Bronchial epithelial cell (primary cell): ENCODE results near the gene GLIS1. TPM values are rescaled to one million over a fixed set of nuclear protein-coding genes. Genes with fewer than 3 reads are reported as not detected.

ENCODE experiments used
- DNase-seq: peaks from one replicate; pipeline ENCODE4 v3.0.0-alpha.2; 2010; ENCODE audit warnings: low read depth
- FAIRE-seq: peaks from 2 replicates; lab custom pipeline; 2011; peaks lifted over from hg19 to GRCh38; lab: Jason Lieb, UNC
- H3K27me3 ChIP-seq: 2 replicates; pipeline ENCODE4 v1.5.1; 2011; ENCODE audit warnings: low read length; ENCODE audit not compliant: control insufficient read depth, insufficient read depth
- H3K36me3 ChIP-seq: 2 replicates; pipeline ENCODE4 v1.5.1; 2011; ENCODE audit warnings: low read length; ENCODE audit not compliant: control insufficient read depth, insufficient read depth
- H3K4me3 ChIP-seq: 2 replicates; pipeline ENCODE4 v1.5.1; 2011; ENCODE audit warnings: mild to moderate bottlenecking, low read depth, low read length, control low read depth
- CTCF ChIP-seq: IDR thresholded peaks from 2 replicates; pipeline ENCODE4 v1.5.1; 2011; ENCODE audit warnings: mild to moderate bottlenecking, moderate library complexity, low read length, control low read depth, inconsistent platforms; ENCODE audit not compliant: insufficient read depth, severe bottlenecking
- total RNA-seq: library from RNA; depleted of rRNA; stranded (reverse); fragments of >200 nt; gene quantifications from 2 replicates; pipeline ENCODE4 v1.2.1, GENCODE V29; 2014

The GLIS1 gene
- total RNA-seq, 1 donor from 2014 or later = under 0.01 TPM

GRCh38 chr1:53460211-53460634 is 278.7 kb downstream of the GLIS1 start:
- Histone ChIP-seq H3K27me3 (peaks cover 3% of the 10 kb centered on the region), H3K4me3 (no peak overlapping the region), H3K36me3 (no peaks in the 10 kb centered on the region)
- TF ChIP-seq CTCF = no peak
- DNase-seq (no peak), FAIRE-seq (no peak)

- TF ChIP-seq CTCF = no peak
- FAIRE-seq = no peak
- DNase-seq = no peak
- H3K27me3 ChIP-seq = peaks cover 3% of the 10 kb centered on the region
- no peaks in the 10 kb centered on the region for H3K36me3 ChIP-seq
- no peak within 1 kb of the TSS for H3K4me3 ChIP-seq
Measured at GRCh38 chr1:53459321-53460175, 279.4 kb downstream of the GLIS1 start, which contains the start of gene DMRTB1. DMRTB1 (plus strand) TSS chr1:53459399; CDS start chr1:53459454, 55 bp downstream.

GRCh38 chr1:53458634-53459033 is 280.3 kb downstream of the GLIS1 start:
- DNase-seq = no peak
- Histone ChIP-seq H3K36me3 (no peaks in the 10 kb centered on the region), H3K4me3 (no peak overlapping the region), H3K27me3 (peaks cover 2% of the 10 kb centered on the region)
- no peak for FAIRE-seq
- TF ChIP-seq CTCF = no peak

Other genes with a start within 250 kb of the GLIS1 start
- gene NDC1, start 99.1 kb upstream of the GLIS1 start, total RNA-seq = 8.3 and 16.1 TPM in 2 replicates
- gene YIPF1, start 150.6 kb upstream of the GLIS1 start, total RNA-seq = 18.7 and 28.4 TPM in 2 replicates
- gene DIO1, start 155.0 kb upstream of the GLIS1 start, total RNA-seq = not detected in 2 replicates
- 9.7 and 12.9 TPM in 2 replicates for gene IFT25, start 206.5 kb upstream of the GLIS1 start, total RNA-seq
- gene LRRC42, start 207.2 kb upstream of the GLIS1 start, total RNA-seq = 44.9 and 51.1 TPM in 2 replicates